H1 (cell line): Measurements from ENCODE around the gene DCTN5. TPM values are rescaled to one million over a fixed set of nuclear protein-coding genes. Genes with fewer than 3 reads are reported as not detected.

ENCODE experiments used
- BCL11A ChIP-seq, 2 experiments: IDR thresholded peaks; one replicate each; pipeline ENCODE4 v1.6.1; 2011; ENCODE audit warnings: low read depth in 2 of 2, low read length in 2 of 2, mild to moderate bottlenecking in 2 of 2
- CBX5 ChIP-seq: fragments of 300-800, 300-1000 bp; sonication (generic); IDR thresholded peaks from 2 replicates; pipeline ENCODE4 v1.7.1; 2016; ENCODE audit warnings: antibody characterized with exemption, low read length, low read depth
- CBX8 ChIP-seq: fragments of 300-800, 300-1000 bp; sonication (generic); IDR thresholded peaks from 2 replicates; pipeline ENCODE4 v1.7.1; 2016; ENCODE audit warnings: low read depth, low read length, borderline replicate concordance
- CHD1 ChIP-seq: IDR thresholded peaks from 2 replicates; pipeline ENCODE4 v1.6.1; 2012; ENCODE audit warnings: low read depth, low read length, improper control_type of control experiment
- EGR1 ChIP-seq: IDR thresholded peaks from 2 replicates; pipeline ENCODE4 v1.6.1; 2011; ENCODE audit warnings: low read depth, low read length, borderline replicate concordance
- EP300 ChIP-seq, 2 experiments: IDR thresholded peaks; 1 replicate in 1 of 2; 2 replicates in 1 of 2; pipeline ENCODE4 v1.6.1; 2011 to 2012; ENCODE audit warnings: low read depth in 2 of 2, low read length in 2 of 2, mild to moderate bottlenecking in 2 of 2, borderline replicate concordance in 1 of 2, inconsistent platforms in 1 of 2, moderate library complexity in 1 of 2
- EZH2 ChIP-seq: fragments of 200-600 bp; sonication (generic); IDR thresholded peaks from 2 replicates; pipeline ENCODE4 v1.7.1; 2012; ENCODE audit warnings: low read depth, mild to moderate bottlenecking, moderate library complexity, low read length, inconsistent platforms; ENCODE audit not compliant: severe bottlenecking
- FOSL1 ChIP-seq: IDR thresholded peaks from 2 replicates; pipeline ENCODE4 v1.6.1; 2011; ENCODE audit warnings: mild to moderate bottlenecking, low read depth, low read length, moderate library complexity; ENCODE audit not compliant: insufficient read depth
- GTF2F1 ChIP-seq: IDR thresholded peaks from 2 replicates; pipeline ENCODE4 v1.6.1; 2012; ENCODE audit warnings: low read depth, low read length, improper control_type of control experiment, borderline replicate concordance
- HDAC6 ChIP-seq: IDR thresholded peaks from one replicate; pipeline ENCODE4 v1.7.1; 2012; ENCODE audit warnings: low read depth, mild to moderate bottlenecking, inconsistent platforms, low read length, moderate library complexity
- JUN ChIP-seq: IDR thresholded peaks from 2 replicates; pipeline ENCODE4 v1.6.1; 2011; ENCODE audit warnings: low read depth, mild to moderate bottlenecking, improper control_type of control experiment, low read length
- KDM5A ChIP-seq: fragments of 200-600 bp; IDR thresholded peaks from 2 replicates; pipeline ENCODE4 v1.7.1; 2012; ENCODE audit warnings: mild to moderate bottlenecking, low read length, inconsistent platforms, mixed read lengths
- NANOG ChIP-seq: IDR thresholded peaks from 2 replicates; pipeline ENCODE4 v1.6.1; 2011; ENCODE audit warnings: low read length, low read depth, mild to moderate bottlenecking, inconsistent platforms; ENCODE audit not compliant: insufficient read depth, poor library complexity, severe bottlenecking
- PHF8 ChIP-seq: fragments of 200-600 bp; sonication (generic); conservative IDR thresholded peaks from 2 replicates; pipeline ENCODE4 v1.7.1; 2012; ENCODE audit warnings: low read depth, mild to moderate bottlenecking, inconsistent platforms, low read length, moderate library complexity
- POU5F1 ChIP-seq: IDR thresholded peaks from 2 replicates; pipeline ENCODE4 v1.6.1; 2011; ENCODE audit warnings: low read depth, mild to moderate bottlenecking, low read length, moderate library complexity
- RBBP5 ChIP-seq: IDR thresholded peaks from 2 replicates; pipeline ENCODE4 v1.7.1; 2012; ENCODE audit warnings: low read depth, mild to moderate bottlenecking, inconsistent platforms, low read length, moderate library complexity, borderline replicate concordance
- RFX5 ChIP-seq: IDR thresholded peaks from 2 replicates; pipeline ENCODE4 v1.6.1; 2011; ENCODE audit warnings: low read depth, low read length, improper control_type of control experiment, borderline replicate concordance
- RNF2 ChIP-seq: fragments of 200-900, 300-1000 bp; sonication (generic); IDR thresholded peaks from 2 replicates; pipeline ENCODE4 v1.7.1; 2016; ENCODE audit warnings: borderline replicate concordance, low read depth, mild to moderate bottlenecking, antibody characterized with exemption, low read length; ENCODE audit not compliant: poor library complexity, severe bottlenecking; ENCODE audit errors: missing control alignments
- SAP30 ChIP-seq: fragments of 300-600 bp; sonication (generic); IDR thresholded peaks from 2 replicates; pipeline ENCODE4 v1.7.1; 2012; ENCODE audit warnings: low read length, moderate library complexity, mild to moderate bottlenecking, inconsistent platforms; ENCODE audit not compliant: insufficient read depth, insufficient replicate concordance
- SP1 ChIP-seq: IDR thresholded peaks from 2 replicates; pipeline ENCODE4 v1.6.1; 2011; ENCODE audit warnings: low read depth, low read length
- YY1 ChIP-seq: IDR thresholded peaks from 2 replicates; pipeline ENCODE4 v1.6.1; 2011; ENCODE audit warnings: low read depth, mild to moderate bottlenecking, low read length
- polyA plus RNA-seq, 7 experiments: library from polyadenylated mRNA; depleted of rRNA in 3 of 7; stranded (reverse) in 5 of 7; unstranded in 2 of 7; fragments of >200 nt in 5 of 7; fragments of 200-250 nt in 2 of 7; gene quantifications; 1 replicate in 5 of 7; 2 replicates in 1 of 7; 4 replicates in 1 of 7; pipeline versions ENCODE4 v1.2.1 to v1.2.3, GENCODE V29; 2011 to 2013; ENCODE audit warnings: missing spikeins in 2 of 7, mixed read lengths in 2 of 7
- total RNA-seq: library from RNA; stranded (reverse); fragmentation: NEBNext Ultra II Directional; extraction: Animal tissue kit (Norgen Biotek cat#: 25700); gene quantifications from 2 replicates; pipeline ENCODE4 v1.2.1, GENCODE V29; 2021
- TF ChIP-seq, protein P1 (sequence below): IDR thresholded peaks from 2 replicates; pipeline ENCODE4 v1.6.1; 2011; ENCODE audit warnings: low read depth, mild to moderate bottlenecking, low read length; ENCODE audit not compliant: insufficient read depth

DCTN5 gene
- total and polyA plus RNA-seq, 2 of the 8 experiments (the other 6 are each of a cell fraction or from before 2014, with no cell fraction given), result 36.0 to 74.0 TPM

DNA sequence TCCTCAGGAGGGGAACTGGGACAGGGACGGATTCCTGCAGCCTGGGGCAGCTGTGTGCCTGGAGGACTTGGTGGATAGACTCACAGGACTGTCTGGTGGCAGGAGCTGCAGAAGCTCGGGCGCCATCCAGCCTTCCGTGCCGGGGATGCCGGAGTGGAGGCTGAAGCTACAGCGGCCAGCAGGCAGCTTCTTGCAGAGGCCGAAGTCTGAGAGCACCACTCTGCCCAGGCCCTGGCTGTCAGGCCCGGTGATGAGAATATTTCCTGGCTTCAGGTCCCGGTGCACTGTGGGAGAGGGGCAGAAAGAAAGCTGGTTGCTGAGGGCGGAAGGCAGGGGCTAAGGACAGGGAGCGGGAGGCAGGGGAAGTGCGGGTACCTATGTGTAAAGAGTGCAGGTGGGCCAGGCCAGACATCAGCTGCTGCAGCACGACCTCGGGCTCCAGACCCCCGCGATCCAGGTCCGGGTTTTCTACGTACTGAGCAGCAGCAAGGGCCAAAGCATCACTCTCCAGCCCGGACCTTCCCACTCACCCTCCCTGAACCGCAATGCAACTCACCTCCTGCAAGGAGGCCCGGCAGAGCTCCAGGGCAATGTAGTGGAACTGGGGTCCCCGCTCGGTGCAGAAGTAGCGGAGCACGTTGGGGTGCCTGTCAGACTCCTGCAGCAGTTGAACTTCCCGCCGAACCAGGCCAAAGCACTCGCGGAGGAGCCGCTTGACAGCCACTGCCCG is 53.5 kb downstream of the DCTN5 start (continued):
- no peak for TF ChIP-seq NANOG
- TF ChIP-seq CBX5, result no peak
- TF ChIP-seq YY1, result peak; percentile 68; the same call in 1 of the 2 replicates
- TF ChIP-seq EZH2, result no peak
- peak; percentile 62; the same call in 1 of the 2 replicates for TF ChIP-seq RFX5
- TF ChIP-seq CBX8, result no peak
- TF ChIP-seq BCL11A (IDR thresholded peaks at IDR 0.05; ENCODE audit: low read depth in 2 of 2, low read length in 2 of 2), result no peak
- TF ChIP-seq SAP30, result peak; percentile 27
- no peak for TF ChIP-seq RNF2
- TF ChIP-seq KDM5A, result no peak
- TF ChIP-seq CHD1, result no peak
- TF ChIP-seq GTF2F1, result no peak
- TF ChIP-seq, protein P1, sequence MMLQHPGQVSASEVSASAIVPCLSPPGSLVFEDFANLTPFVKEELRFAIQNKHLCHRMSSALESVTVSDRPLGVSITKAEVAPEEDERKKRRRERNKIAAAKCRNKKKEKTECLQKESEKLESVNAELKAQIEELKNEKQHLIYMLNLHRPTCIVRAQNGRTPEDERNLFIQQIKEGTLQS, result no peak
- no peak for TF ChIP-seq HDAC6
- TF ChIP-seq RBBP5, result peak; percentile 30; the same call in 1 of the 2 replicates
- peak; percentile 94 for TF ChIP-seq EGR1
- peak in 1 of 2 experiments; percentile 70; a peak in 1 of 3 replicates for TF ChIP-seq EP300 (IDR thresholded peaks at IDR 0.05; ENCODE audit: borderline replicate concordance in 1 of 2, low read depth in 2 of 2, low read length in 2 of 2)
- no peak for TF ChIP-seq PHF8
- TF ChIP-seq POU5F1, result no peak
- TF ChIP-seq FOSL1, result no peak
- TF ChIP-seq JUN, result no peak
- TF ChIP-seq SP1, result peak; percentile 99
